Lung (tissue), 12 donors: ENCODE measurements around the gene TEX30. TPM values are rescaled to one million over a fixed set of nuclear protein-coding genes. Genes with fewer than 3 reads are reported as not detected.

Experiments
- ATAC-seq: fragments of 200-7000 bp; cut with Tn5 transposase; one replicate; pipeline ENCODE4 v1.9.1; 2020; ENCODE audit warnings: moderate number of reproducible peaks; ENCODE audit not compliant: insufficient read depth, low FRiP score
- DNase-seq, 3 donors: peaks; one replicate each; pipeline ENCODE4 v3.0.0-alpha.2; 2013 to 2017
- H3K27ac ChIP-seq, 2 donors: one replicate each; pipeline ENCODE4 v1.5.1; 2013; ENCODE audit warnings: mild to moderate bottlenecking in 2 of 2, moderate library complexity in 2 of 2, control low read depth in 1 of 2, inconsistent platforms in 1 of 2, low read depth in 1 of 2, low read length in 1 of 2
- H3K27me3 ChIP-seq, 3 donors: one replicate each; pipeline ENCODE4 v1.5.1; 2013; ENCODE audit warnings: low read length in 2 of 3; ENCODE audit not compliant: control insufficient read depth in 3 of 3, insufficient read depth in 3 of 3
- H3K36me3 ChIP-seq, 4 donors: one replicate each; pipeline ENCODE4 v1.5.1; 2013; ENCODE audit warnings: low read length in 4 of 4, mild to moderate bottlenecking in 1 of 4, moderate library complexity in 1 of 4; ENCODE audit not compliant: control insufficient read depth in 4 of 4, insufficient read depth in 4 of 4
- H3K4me1 ChIP-seq, 5 donors: one replicate each; pipeline ENCODE4 v1.5.1; 2013; ENCODE audit warnings: low read length in 5 of 5, mild to moderate bottlenecking in 2 of 5, moderate library complexity in 1 of 5; ENCODE audit not compliant: control insufficient read depth in 5 of 5, insufficient read depth in 5 of 5
- H3K4me3 ChIP-seq: one replicate; pipeline ENCODE4 v1.5.1; 2013; ENCODE audit warnings: mild to moderate bottlenecking, control low read depth, moderate library complexity
- H3K9ac ChIP-seq, 2 donors: one replicate each; pipeline ENCODE4 v1.5.1; 2013; ENCODE audit warnings: low read length in 2 of 2, control low read depth in 1 of 2; ENCODE audit not compliant: insufficient read depth in 1 of 2
- H3K9me3 ChIP-seq, 4 donors: one replicate each; pipeline ENCODE4 v1.5.1; 2013; ENCODE audit warnings: low read length in 3 of 4, mild to moderate bottlenecking in 1 of 4, moderate library complexity in 1 of 4; ENCODE audit not compliant: control insufficient read depth in 4 of 4, insufficient read depth in 3 of 4
- WGBS, 2 donors: extraction: QIAGEN DNeasy Blood & Tissue Kit; methylation state at CpG; one replicate each; pipeline ENCODE4 v1.1.7; 2013; 5-methylcytosine and 5-hydroxymethylcytosine counted together
- polyA plus RNA-seq, 2 donors: library from polyadenylated mRNA; stranded (reverse); fragments of 200-250 nt; gene quantifications; one replicate each; pipeline ENCODE4 v1.2.1, GENCODE V29; 2013
- total RNA-seq, 2 donors: library from RNA; depleted of rRNA in 1 of 2; stranded (reverse); fragments of >200 nt in 1 of 2; gene quantifications; one replicate each; pipeline ENCODE4 v1.2.1, GENCODE V29; 2014 to 2021
- TF ChIP-seq, protein P1 (sequence below): IDR thresholded peaks from 2 replicates; pipeline ENCODE4 v1.5.1; 2012; ENCODE audit warnings: mild to moderate bottlenecking; ENCODE audit errors: control extremely low read depth, extremely low read depth
- donor health status: control.
- donor health status: control.
- donor health status: Bipolar disorder and iron deficiency.
- donor health status: healthy.
- donor health status: DM: yes; HTN: yes; CAD: no.

TEX30 gene
- total and polyA plus RNA-seq, 4 donors, result 5.1 to 12.4 (median 8.6) TPM

DNA sequence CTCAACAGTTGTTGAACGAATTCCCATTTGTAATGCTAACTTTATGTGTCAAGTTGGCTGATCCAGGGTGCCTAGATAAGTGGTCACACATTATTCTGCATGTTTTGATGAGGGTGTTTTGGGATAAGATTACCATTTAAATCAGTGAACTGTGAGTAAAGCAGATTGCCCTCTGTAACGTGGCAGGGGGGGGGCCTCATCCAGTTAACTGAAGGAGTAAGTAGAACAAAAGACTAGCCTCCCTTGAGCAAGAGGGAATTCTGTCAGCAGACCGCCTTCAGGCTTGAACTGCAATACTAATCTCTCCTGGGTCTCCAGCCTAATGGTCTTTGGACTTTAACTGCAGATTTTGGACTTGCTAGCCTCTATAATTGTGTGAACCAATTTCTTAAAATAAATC lies 4.2 kb upstream of the TEX30 start:
- no peak overlapping the region for H3K27ac ChIP-seq
- no peaks in the 10 kb centered on the region for H3K36me3 ChIP-seq
- DNase-seq (no peak), ATAC-seq (no peak)
- H3K4me1 ChIP-seq, result peaks cover 0 to 8% (median 0%) of the 10 kb centered on the region in 5 donors
- H3K27me3 ChIP-seq, result no peaks in the 10 kb centered on the region
- TF ChIP-seq, protein P1, sequence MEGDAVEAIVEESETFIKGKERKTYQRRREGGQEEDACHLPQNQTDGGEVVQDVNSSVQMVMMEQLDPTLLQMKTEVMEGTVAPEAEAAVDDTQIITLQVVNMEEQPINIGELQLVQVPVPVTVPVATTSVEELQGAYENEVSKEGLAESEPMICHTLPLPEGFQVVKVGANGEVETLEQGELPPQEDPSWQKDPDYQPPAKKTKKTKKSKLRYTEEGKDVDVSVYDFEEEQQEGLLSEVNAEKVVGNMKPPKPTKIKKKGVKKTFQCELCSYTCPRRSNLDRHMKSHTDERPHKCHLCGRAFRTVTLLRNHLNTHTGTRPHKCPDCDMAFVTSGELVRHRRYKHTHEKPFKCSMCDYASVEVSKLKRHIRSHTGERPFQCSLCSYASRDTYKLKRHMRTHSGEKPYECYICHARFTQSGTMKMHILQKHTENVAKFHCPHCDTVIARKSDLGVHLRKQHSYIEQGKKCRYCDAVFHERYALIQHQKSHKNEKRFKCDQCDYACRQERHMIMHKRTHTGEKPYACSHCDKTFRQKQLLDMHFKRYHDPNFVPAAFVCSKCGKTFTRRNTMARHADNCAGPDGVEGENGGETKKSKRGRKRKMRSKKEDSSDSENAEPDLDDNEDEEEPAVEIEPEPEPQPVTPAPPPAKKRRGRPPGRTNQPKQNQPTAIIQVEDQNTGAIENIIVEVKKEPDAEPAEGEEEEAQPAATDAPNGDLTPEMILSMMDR, result no peak
- H3K9ac ChIP-seq, result no peak overlapping the region
- WGBS, 2 donors, result 88 to 94% methylated on average over 3 of the region's 3 CpGs
- no peaks in the 10 kb centered on the region for H3K9me3 ChIP-seq
- H3K4me3 ChIP-seq, result no peak overlapping the region

- no peak overlapping the region for H3K9ac ChIP-seq
- no peaks in the 10 kb centered on the region for H3K36me3 ChIP-seq
- TF ChIP-seq, protein P1, result no peak
- DNase-seq (no peak), ATAC-seq (no peak)
- H3K4me1 ChIP-seq, result peaks cover 0 to 13% (median 6%) of the 10 kb centered on the region in 5 donors
- 88 to 90% methylated on average over 2 of the region's 2 CpGs for WGBS, 2 donors
- H3K27ac ChIP-seq, result no peak overlapping the region
- no peaks in the 10 kb centered on the region for H3K27me3 ChIP-seq
- no peaks in the 10 kb centered on the region for H3K9me3 ChIP-seq
- no peak overlapping the region for H3K4me3 ChIP-seq
Observed at GRCh38 chr13:102776271-102776670, 2.7 kb upstream of the TEX30 start.

DNA sequence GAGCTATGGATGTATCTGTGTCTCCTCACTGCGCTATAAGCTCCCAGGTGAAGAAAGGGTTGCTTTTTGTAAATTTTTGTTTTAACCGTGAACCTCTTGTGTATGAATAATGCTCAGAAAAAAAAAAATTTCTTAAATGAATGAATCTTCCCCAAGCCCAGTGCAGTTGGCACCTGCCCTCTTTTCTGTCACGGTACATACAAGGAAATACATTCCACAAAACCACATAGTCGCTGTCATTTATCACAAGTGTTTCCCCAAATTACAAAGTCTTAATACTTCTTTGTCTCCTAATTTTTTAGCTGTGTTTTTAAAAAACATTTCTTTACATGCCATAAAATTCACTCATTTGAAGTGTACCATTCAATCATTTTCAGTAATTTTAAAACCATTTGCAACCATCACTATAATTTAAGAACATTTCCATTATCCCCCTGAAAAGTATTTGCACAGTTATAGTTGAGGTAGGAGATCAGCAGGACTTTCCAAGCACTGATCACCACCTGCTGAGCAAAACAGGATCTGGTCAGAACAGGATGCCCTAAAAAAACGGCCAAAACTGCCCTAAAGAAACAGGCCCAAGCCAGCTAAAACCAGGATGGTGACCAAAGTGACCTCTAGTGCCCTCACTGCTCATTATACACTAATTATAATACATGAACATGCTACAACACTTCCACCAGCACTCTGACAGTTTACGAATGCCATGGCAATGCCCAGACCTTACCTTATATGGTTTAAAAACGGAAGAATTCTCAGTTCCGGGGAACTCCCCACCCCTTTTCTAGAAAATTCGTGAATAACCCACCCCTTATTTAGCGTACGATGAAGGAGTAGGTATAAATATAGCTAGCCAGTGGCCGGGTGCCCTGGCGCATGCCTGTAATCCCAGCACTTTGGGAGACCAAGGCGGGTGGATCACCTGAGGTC lies 1.3 kb upstream of the TEX30 start:
- no peaks in the 10 kb centered on the region for H3K36me3 ChIP-seq
- no peaks in the 10 kb centered on the region for H3K27me3 ChIP-seq
- H3K4me1 ChIP-seq, result peaks cover 0 to 13% (median 8%) of the 10 kb centered on the region in 5 donors
- no peak overlapping the region for H3K27ac ChIP-seq
- 71 to 84% methylated on average over 14 of the region's 14 CpGs for WGBS, 2 donors
- H3K4me3 ChIP-seq, result no peak overlapping the region
- DNase-seq (no peak), ATAC-seq (no peak)
- H3K9ac ChIP-seq, result no peak overlapping the region
- H3K9me3 ChIP-seq, result no peaks in the 10 kb centered on the region
- TF ChIP-seq, protein P1, result no peak
